GM12878 (cell line): Measurements from ENCODE around the gene PHLDB1. TPM values are rescaled to one million over a fixed set of nuclear protein-coding genes. Genes with fewer than 3 reads are reported as not detected.

Experiments
- ATAC-seq: fragments of 200-7000 bp; cut with Tn5 transposase; 3 replicates; pipeline ENCODE4 v1.9.1; 2020; ENCODE audit warnings: mild to moderate bottlenecking, moderate library complexity
- BruUV-seq: library from RNA; stranded (reverse); fragments of 400-500 nt; replicated peaks from 2 replicates; lab custom pipeline; 2021; lab: Mats Ljungman, UMichigan
- CTCF ChIA-PET: fragments of 300-600 bp; sonication (Branson Sonifier 250); formaldehyde crosslinking; extraction: SDS; loops from one replicate; lab custom pipeline; 2021; ENCODE audit warnings: inconsistent platforms; lab: Yijun Ruan, JAX
- POLR2A ChIA-PET: fragments of 350-600 bp; formaldehyde crosslinking; extraction: SDS; loops from one replicate; lab custom pipeline; 2021; ENCODE audit warnings: inconsistent platforms; lab: Charles Lee
- RAD21 ChIA-PET: fragments of 300-600 bp; sonication (Branson Sonifier 250); formaldehyde crosslinking; loops from one replicate; lab custom pipeline; 2023; ENCODE audit warnings: antibody characterized with exemption; ENCODE audit not compliant: unreplicated experiment; lab: Charles Lee
- SMC1A ChIA-PET: fragments of 300-600 bp; sonication (Branson Sonifier 250); formaldehyde crosslinking; loops from one replicate; lab custom pipeline; 2023; ENCODE audit not compliant: unreplicated experiment, uncharacterized antibody; lab: Charles Lee
- DNase-seq: peaks from one replicate; pipeline ENCODE4 v3.0.0-alpha.2; 2011; ENCODE audit warnings: low read depth, low spot score
- FAIRE-seq: peaks from 3 replicates; lab custom pipeline; 2011; peaks lifted over from hg19 to GRCh38; lab: Jason Lieb, UNC
- H2AFZ ChIP-seq: 2 replicates; pipeline ENCODE4 v1.6.0; 2011; ENCODE audit warnings: low read depth, low read length, control low read depth; ENCODE audit not compliant: control insufficient read depth
- H3K27ac ChIP-seq: 2 replicates; pipeline ENCODE4 v1.5.1; 2011; ENCODE audit warnings: control low read depth; ENCODE audit not compliant: control insufficient read depth, insufficient read depth
- H3K27me3 ChIP-seq, 2 experiments: replicated peaks in 1 of 2; 2 replicates each; pipeline versions ENCODE4 v1.6.0 to v1.6.1; 2011; ENCODE audit warnings: low read length in 1 of 2; ENCODE audit not compliant: control insufficient read depth in 2 of 2, insufficient read depth in 2 of 2
- H3K36me3 ChIP-seq, 2 experiments: 2 replicates each; pipeline ENCODE4 v1.5.1; 2011; ENCODE audit warnings: low read length in 1 of 2; ENCODE audit not compliant: control insufficient read depth in 2 of 2, insufficient read depth in 2 of 2
- H3K4me1 ChIP-seq: 2 replicates; pipeline ENCODE4 v1.6.1; 2011; ENCODE audit warnings: mild to moderate bottlenecking, low read length, moderate library complexity, mixed read lengths; ENCODE audit not compliant: control insufficient read depth, insufficient read depth
- H3K4me2 ChIP-seq: 2 replicates; pipeline ENCODE4 v1.6.0; 2011; ENCODE audit warnings: control low read depth; ENCODE audit not compliant: control insufficient read depth, insufficient read depth
- H3K4me3 ChIP-seq: fragments of 200-600 bp; sonication (generic); 2 replicates; pipeline ENCODE4 v1.5.1; 2016
- H3K79me2 ChIP-seq: 2 replicates; pipeline ENCODE4 v1.6.0; 2011; ENCODE audit warnings: low read length; ENCODE audit not compliant: control insufficient read depth, insufficient read depth
- H3K9ac ChIP-seq: 2 replicates; pipeline ENCODE4 v1.8.0; 2011; ENCODE audit warnings: low read length, control low read depth, mixed read lengths; ENCODE audit not compliant: control insufficient read depth, insufficient read depth
- H3K9me3 ChIP-seq: replicated peaks from 3 replicates; pipeline ENCODE4 v1.5.1; 2011; ENCODE audit warnings: mild to moderate bottlenecking, low read length; ENCODE audit not compliant: control insufficient read depth, insufficient read depth
- H4K20me1 ChIP-seq: 2 replicates; pipeline ENCODE4 v1.6.0; 2011; ENCODE audit not compliant: control insufficient read depth, insufficient read depth
- BRCA1 ChIP-seq: IDR thresholded peaks from 2 replicates; pipeline ENCODE4 v1.6.1; 2011; ENCODE audit warnings: low read depth, low read length, improper control_type of control experiment
- CEBPB ChIP-seq, 2 experiments: fragments of 150-350 bp in 1 of 2; IDR thresholded peaks; 2 replicates each; pipeline ENCODE4 v1.6.1; 2012 to 2014; ENCODE audit warnings: low read depth in 2 of 2, low read length in 2 of 2, borderline replicate concordance in 1 of 2, inconsistent platforms in 1 of 2
- E2F4 ChIP-seq: IDR thresholded peaks from 2 replicates; pipeline ENCODE4 v1.6.1; 2012; ENCODE audit warnings: low read depth, low read length, improper control_type of control experiment
- E4F1 ChIP-seq: fragments of 450-650 bp; IDR thresholded peaks from 2 replicates; pipeline ENCODE4 v1.6.1; 2018; ENCODE audit warnings: borderline replicate concordance, mild to moderate bottlenecking; ENCODE audit not compliant: partially characterized antibody
- EZH2 ChIP-seq: IDR thresholded peaks from 2 replicates; pipeline ENCODE4 v1.6.1; 2012; ENCODE audit warnings: low read depth, mild to moderate bottlenecking, control low read depth, inconsistent platforms, low read length, borderline replicate concordance; ENCODE audit not compliant: control insufficient read depth
- NFYA ChIP-seq: IDR thresholded peaks from 2 replicates; pipeline ENCODE4 v1.6.1; 2011; ENCODE audit warnings: low read depth, mild to moderate bottlenecking, low read length, improper control_type of control experiment, borderline replicate concordance
- SKIL ChIP-seq: fragments of 450-650 bp; IDR thresholded peaks from 2 replicates; pipeline ENCODE4 v1.6.1; 2017; ENCODE audit warnings: mild to moderate bottlenecking, low read depth, inconsistent platforms; ENCODE audit not compliant: poor library complexity, severe bottlenecking
- SUPT20H ChIP-seq: IDR thresholded peaks from 2 replicates; pipeline ENCODE4 v1.6.1; 2011; ENCODE audit warnings: low read depth, mild to moderate bottlenecking, low read length, moderate library complexity, borderline replicate concordance; ENCODE audit not compliant: control insufficient read depth
- WGBS: methylation state at CpG from one replicate; pipeline ENCODE4 v1.1.6; 2016; ENCODE audit warnings: low lambda C conversion rate; ENCODE audit not compliant: insufficient replicate concordance, insufficient coverage; ENCODE audit errors: missing lambda C conversion rate; 5-methylcytosine and 5-hydroxymethylcytosine counted together
- in situ Hi-C: fragments of 300-500 bp; cut with MboI; formaldehyde crosslinking; loops from 9 replicates; pipeline ENCODE4 v1.14.3; 2018; ENCODE audit warnings: mixed read lengths
- intact Hi-C: fragments of 100-400 bp; cut with micrococcal nuclease; formaldehyde crosslinking; loops from one replicate; pipeline ENCODE4 v1.14.2; 2022; ENCODE audit not compliant: unreplicated experiment
- polyA plus RNA-seq, 11 experiments: library from polyadenylated mRNA; depleted of rRNA in 4 of 11; unstranded in 6 of 11; stranded (reverse) in 5 of 11; fragments of >200 nt; fragmentation: Nextera tagmentation in 4 of 11; fragmentation: Illumina TruSeq in 1 of 11; extraction: Ambion mirVana in 4 of 11; extraction: Trizol in 1 of 11; gene quantifications; 1 replicate in 1 of 11; 2 replicates in 10 of 11; pipeline versions ENCODE4 v1.2.1 to v1.2.3, GENCODE V29; 2011 to 2016; ENCODE audit warnings: inconsistent platforms in 2 of 11, missing spikeins in 2 of 11, low read depth in 1 of 11
- total RNA-seq, 4 experiments: library from RNA; depleted of rRNA in 3 of 4; stranded (reverse); fragments of >200 nt in 3 of 4; fragmentation: Illumina TruSeq in 1 of 4; extraction: Trizol in 1 of 4; gene quantifications; 2 replicates each; pipeline versions ENCODE4 v1.2.1 to v1.2.3, GENCODE V29; 2013 to 2021

Gene PHLDB1
- total and polyA plus RNA-seq, 10 of the 15 experiments (the other 5 are each of a cell fraction or from before 2014, with no cell fraction given), result 0.03 to 0.26 (median 0.18) TPM; not detected in 4

- no peak for TF ChIP-seq BRCA1
- TF ChIP-seq NFYA, result no peak
- TF ChIP-seq E2F4, result no peak
Measured at GRCh38 chr11:118694185-118694584, 86.8 kb downstream of the PHLDB1 start (continued).

GRCh38 chr11:118694771-118695170 lies 87.4 kb downstream of the PHLDB1 start:
- peaks cover 55% of the 10 kb centered on the region for H3K4me1 ChIP-seq
- ATAC-seq, result no peak

More at GRCh38 chr11:118694771-118695170, 87.4 kb downstream of the PHLDB1 start:
- ChIA-PET RAD21 (interaction anchor here (1.0 to 4.2 kb wide), 7 partner anchors 90 to 201 kb away, joined by 5 to 26 read pairs (median 6); partner anchors contain the start of genes CXCR5 and DDX6), POLR2A (interaction anchor here (0.6 to 1.5 kb wide), 5 partner anchors 98 to 648 kb away, joined by 3 read pairs; no protein-coding TSS in a partner anchor), SMC1A (interaction anchor here (0.6 to 2.6 kb wide), 14 partner anchors 9 to 239 kb away, joined by 3 to 11 read pairs (median 3); partner anchors contain the start of gene CXCR5), CTCF (interaction anchor here (0.7 to 5.8 kb wide), 6 partner anchors 10 to 200 kb away, joined by 3 to 68 read pairs (median 3); partner anchors contain the start of genes CXCR5 and DDX6)
- WGBS, result 89% methylated on average over 11 of the region's 11 CpGs
- in situ Hi-C loops (no loop called here), intact Hi-C loops (loop anchor here (2.0 to 5.0 kb wide), 3 partner anchors 38 to 234 kb away; no protein-coding TSS in a partner anchor)
- H4K20me1 ChIP-seq, result no peaks in the 10 kb centered on the region
- H3K79me2 ChIP-seq, result no peaks in the 10 kb centered on the region
- no peaks in the 10 kb centered on the region for H3K36me3 ChIP-seq
- no peak for FAIRE-seq
- peak overlapping the region; percentile 7 for H3K27ac ChIP-seq
- no peaks in the 10 kb centered on the region for H3K27me3 ChIP-seq
- no peak overlapping the region; the same call in 1 of the 2 replicates for H3K4me2 ChIP-seq
- H3K9ac ChIP-seq, result no peak overlapping the region
- TF ChIP-seq EZH2, result no peak
- TF ChIP-seq CEBPB (IDR thresholded peaks at IDR 0.05; ENCODE audit: borderline replicate concordance in 1 of 2, low read depth in 2 of 2, low read length in 2 of 2), result no peak
- TF ChIP-seq SUPT20H, result no peak
- no peak for TF ChIP-seq SKIL
- no peak for TF ChIP-seq E4F1
- H2AFZ ChIP-seq, result no peak overlapping the region
- DNase-seq, result no peak
- BruUV-seq, result no TSS peak
- H3K4me3 ChIP-seq, result no peak overlapping the region
- peaks cover 9% of the 10 kb centered on the region; the same call in 2 of the 3 replicates for H3K9me3 ChIP-seq
